ENCODE measurements around the gene ALG9. TPM values are rescaled to one million over a fixed set of nuclear protein-coding genes. Genes with fewer than 3 reads are reported as not detected.
"Not testable (repeated sequence)": the region's sequence is repeated elsewhere in the genome, so short reads cannot be mapped to it uniquely, and the experiment has no call there.

Gene ALG9
- total RNA-seq, 1 experiment from 2014 or later = 19.7 TPM

DNA sequence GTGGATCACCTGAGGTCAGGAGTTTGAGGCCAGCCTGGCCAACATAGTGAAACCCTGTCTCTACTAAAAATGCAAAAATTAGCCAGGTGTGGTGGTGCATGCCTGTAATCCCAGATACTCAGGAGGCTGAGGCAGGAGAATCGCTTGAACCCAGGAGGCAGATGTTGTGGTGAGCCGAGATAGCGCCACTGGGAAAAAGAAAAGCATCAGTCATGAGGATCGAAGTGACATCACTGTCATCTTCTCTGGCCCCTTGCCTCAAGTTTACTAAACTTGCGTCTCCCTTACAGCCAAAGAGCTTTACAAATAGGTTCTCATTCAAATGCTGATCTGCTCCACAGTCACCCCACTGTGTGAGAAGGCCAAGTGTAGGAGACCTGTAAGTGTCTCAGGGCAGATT is 100.2 kb downstream of the ALG9 start:
- H3K27ac Mint-ChIP-seq; H3K4me3 Mint-ChIP-seq; H3K36me3 Mint-ChIP-seq; H3K9me3 Mint-ChIP-seq; POLR2A ChIA-PET; H3K27me3 Mint-ChIP-seq (ENCODE audit: low read depth): not testable (repeated sequence)
- CTCF ChIA-PET = interaction anchor here (1.0 to 1.2 kb wide), 3 partner anchors 62 to 169 kb away, joined by 3 to 4 read pairs (median 3); partner anchors contain the start of gene SIK2
- TF ChIP-seq ZNF121 (CRISPR knock-in tag; IDR thresholded peaks at IDR 0.05) = peak; percentile 58; the same call in 1 of the 2 replicates
- peaks cover 30% of the 10 kb centered on the region for H3K4me1 Mint-ChIP-seq
- ATAC-seq (peak; percentile 50), DNase-seq (ENCODE audit: low spot score) (peak; percentile 14)

DNA sequence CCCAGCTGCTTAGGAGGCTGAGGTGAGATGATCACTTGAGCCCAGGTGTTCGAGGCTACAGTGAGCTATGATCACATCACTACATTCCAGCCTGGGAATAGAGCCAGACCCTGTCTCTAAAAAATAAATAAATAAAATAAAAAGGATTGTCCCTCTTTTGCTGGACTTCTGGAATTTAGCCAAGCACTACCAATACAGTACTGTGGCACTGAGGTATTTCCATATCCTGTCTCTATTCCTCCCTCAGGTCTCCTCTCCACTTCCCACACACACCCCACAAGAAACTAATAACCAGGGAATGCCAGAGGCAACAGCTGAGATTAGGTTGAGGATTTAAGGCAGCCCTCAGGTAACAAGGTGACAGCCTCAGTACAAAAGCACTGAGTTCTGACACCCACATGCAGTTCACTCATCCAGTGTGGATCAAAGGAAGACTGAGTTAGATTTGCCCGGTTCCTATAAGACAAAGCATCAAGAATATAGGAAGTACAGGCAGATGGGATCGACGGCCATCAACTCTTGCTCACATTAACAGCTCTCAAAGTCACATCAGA is 100.7 kb downstream of the ALG9 start:
- ATAC-seq = no peak
- H3K27ac Mint-ChIP-seq = no peak overlapping the region

DNA sequence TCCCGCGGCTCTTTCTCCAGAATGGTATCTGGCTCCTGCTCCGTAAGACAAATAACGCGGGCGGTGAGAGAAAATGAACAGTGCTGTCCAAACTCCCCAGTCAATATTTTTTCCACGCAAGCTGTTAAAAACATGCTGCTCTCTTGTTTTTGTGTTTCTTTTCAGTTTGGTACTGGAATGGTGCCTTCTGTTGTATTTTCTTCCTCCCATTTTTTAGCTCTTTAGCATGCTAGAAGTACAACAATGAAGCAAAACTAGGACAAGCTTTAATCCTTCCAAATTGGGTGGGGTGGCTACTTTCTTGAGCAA is 104.6 kb downstream of the ALG9 start:
- TF ChIP-seq, protein P1, sequence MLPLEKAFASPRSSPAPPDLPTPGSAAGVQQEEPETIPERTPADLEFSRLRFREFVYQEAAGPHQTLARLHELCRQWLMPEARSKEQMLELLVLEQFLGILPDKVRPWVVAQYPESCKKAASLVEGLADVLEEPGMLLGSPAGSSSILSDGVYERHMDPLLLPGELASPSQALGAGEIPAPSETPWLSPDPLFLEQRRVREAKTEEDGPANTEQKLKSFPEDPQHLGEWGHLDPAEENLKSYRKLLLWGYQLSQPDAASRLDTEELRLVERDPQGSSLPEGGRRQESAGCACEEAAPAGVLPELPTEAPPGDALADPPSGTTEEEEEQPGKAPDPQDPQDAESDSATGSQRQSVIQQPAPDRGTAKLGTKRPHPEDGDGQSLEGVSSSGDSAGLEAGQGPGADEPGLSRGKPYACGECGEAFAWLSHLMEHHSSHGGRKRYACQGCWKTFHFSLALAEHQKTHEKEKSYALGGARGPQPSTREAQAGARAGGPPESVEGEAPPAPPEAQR (CRISPR knock-in tag; IDR thresholded peaks at IDR 0.05) = no peak
- TF ChIP-seq, protein P2, sequence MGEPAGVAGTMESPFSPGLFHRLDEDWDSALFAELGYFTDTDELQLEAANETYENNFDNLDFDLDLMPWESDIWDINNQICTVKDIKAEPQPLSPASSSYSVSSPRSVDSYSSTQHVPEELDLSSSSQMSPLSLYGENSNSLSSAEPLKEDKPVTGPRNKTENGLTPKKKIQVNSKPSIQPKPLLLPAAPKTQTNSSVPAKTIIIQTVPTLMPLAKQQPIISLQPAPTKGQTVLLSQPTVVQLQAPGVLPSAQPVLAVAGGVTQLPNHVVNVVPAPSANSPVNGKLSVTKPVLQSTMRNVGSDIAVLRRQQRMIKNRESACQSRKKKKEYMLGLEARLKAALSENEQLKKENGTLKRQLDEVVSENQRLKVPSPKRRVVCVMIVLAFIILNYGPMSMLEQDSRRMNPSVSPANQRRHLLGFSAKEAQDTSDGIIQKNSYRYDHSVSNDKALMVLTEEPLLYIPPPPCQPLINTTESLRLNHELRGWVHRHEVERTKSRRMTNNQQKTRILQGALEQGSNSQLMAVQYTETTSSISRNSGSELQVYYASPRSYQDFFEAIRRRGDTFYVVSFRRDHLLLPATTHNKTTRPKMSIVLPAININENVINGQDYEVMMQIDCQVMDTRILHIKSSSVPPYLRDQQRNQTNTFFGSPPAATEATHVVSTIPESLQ (CRISPR knock-in tag; IDR thresholded peaks at IDR 0.05) = no peak
- TF ChIP-seq, protein P3, sequence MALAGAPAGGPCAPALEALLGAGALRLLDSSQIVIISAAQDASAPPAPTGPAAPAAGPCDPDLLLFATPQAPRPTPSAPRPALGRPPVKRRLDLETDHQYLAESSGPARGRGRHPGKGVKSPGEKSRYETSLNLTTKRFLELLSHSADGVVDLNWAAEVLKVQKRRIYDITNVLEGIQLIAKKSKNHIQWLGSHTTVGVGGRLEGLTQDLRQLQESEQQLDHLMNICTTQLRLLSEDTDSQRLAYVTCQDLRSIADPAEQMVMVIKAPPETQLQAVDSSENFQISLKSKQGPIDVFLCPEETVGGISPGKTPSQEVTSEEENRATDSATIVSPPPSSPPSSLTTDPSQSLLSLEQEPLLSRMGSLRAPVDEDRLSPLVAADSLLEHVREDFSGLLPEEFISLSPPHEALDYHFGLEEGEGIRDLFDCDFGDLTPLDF (CRISPR knock-in tag; IDR thresholded peaks at IDR 0.05) = no peak
- no peak for TF ChIP-seq ZNF121 (CRISPR knock-in tag; IDR thresholded peaks at IDR 0.05)
- TF ChIP-seq, protein P4, sequence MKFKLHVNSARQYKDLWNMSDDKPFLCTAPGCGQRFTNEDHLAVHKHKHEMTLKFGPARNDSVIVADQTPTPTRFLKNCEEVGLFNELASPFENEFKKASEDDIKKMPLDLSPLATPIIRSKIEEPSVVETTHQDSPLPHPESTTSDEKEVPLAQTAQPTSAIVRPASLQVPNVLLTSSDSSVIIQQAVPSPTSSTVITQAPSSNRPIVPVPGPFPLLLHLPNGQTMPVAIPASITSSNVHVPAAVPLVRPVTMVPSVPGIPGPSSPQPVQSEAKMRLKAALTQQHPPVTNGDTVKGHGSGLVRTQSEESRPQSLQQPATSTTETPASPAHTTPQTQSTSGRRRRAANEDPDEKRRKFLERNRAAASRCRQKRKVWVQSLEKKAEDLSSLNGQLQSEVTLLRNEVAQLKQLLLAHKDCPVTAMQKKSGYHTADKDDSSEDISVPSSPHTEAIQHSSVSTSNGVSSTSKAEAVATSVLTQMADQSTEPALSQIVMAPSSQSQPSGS (CRISPR knock-in tag; IDR thresholded peaks at IDR 0.05; ENCODE audit: borderline replicate concordance, low read depth) = no peak
- TF ChIP-seq, protein P5, sequence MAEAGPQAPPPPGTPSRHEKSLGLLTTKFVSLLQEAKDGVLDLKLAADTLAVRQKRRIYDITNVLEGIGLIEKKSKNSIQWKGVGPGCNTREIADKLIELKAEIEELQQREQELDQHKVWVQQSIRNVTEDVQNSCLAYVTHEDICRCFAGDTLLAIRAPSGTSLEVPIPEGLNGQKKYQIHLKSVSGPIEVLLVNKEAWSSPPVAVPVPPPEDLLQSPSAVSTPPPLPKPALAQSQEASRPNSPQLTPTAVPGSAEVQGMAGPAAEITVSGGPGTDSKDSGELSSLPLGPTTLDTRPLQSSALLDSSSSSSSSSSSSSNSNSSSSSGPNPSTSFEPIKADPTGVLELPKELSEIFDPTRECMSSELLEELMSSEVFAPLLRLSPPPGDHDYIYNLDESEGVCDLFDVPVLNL (CRISPR knock-in tag; IDR thresholded peaks at IDR 0.05; ENCODE audit: borderline replicate concordance, low read depth) = no peak
- TF ChIP-seq, protein P6, sequence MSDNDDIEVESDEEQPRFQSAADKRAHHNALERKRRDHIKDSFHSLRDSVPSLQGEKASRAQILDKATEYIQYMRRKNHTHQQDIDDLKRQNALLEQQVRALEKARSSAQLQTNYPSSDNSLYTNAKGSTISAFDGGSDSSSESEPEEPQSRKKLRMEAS (CRISPR knock-in tag; IDR thresholded peaks at IDR 0.05) = no peak
- TF ChIP-seq, protein P7, sequence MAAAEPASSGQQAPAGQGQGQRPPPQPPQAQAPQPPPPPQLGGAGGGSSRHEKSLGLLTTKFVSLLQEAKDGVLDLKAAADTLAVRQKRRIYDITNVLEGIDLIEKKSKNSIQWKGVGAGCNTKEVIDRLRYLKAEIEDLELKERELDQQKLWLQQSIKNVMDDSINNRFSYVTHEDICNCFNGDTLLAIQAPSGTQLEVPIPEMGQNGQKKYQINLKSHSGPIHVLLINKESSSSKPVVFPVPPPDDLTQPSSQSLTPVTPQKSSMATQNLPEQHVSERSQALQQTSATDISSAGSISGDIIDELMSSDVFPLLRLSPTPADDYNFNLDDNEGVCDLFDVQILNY (CRISPR knock-in tag; IDR thresholded peaks at IDR 0.05) = 0 out of 2 replicates have a peak, but pooled peaks have one; percentile 2
- DNase-seq (ENCODE audit: low spot score) (no peak), ATAC-seq (no peak)
- CTCF ChIA-PET = interaction anchor here (0.8 to 2.2 kb wide), 10 partner anchors 10 to 312 kb away, joined by 3 to 18 read pairs (median 4); partner anchors contain the start of gene ALG9
- H3K27me3 Mint-ChIP-seq (ENCODE audit: low read depth) = no peaks in the 10 kb centered on the region
- peak overlapping the region; percentile 87 for H3K4me3 Mint-ChIP-seq
- POLR2A ChIA-PET = interaction anchor here (0.9 to 1.4 kb wide), 9 partner anchors 10 to 227 kb away, joined by 3 to 6 read pairs (median 4); partner anchors contain the start of gene ALG9
- H3K9me3 Mint-ChIP-seq = no peaks in the 10 kb centered on the region
- H3K27ac Mint-ChIP-seq = peak overlapping the region; percentile 98
- H3K4me1 Mint-ChIP-seq = peaks cover 50% of the 10 kb centered on the region
- H3K36me3 Mint-ChIP-seq = peaks cover 28% of the 10 kb centered on the region

More for the DNA sequence above, 100.7 kb downstream of the ALG9 start:
- ChIA-PET POLR2A (no interaction called here), CTCF (interaction anchor here (1.0 to 1.2 kb wide), 3 partner anchors 63 to 168 kb away, joined by 3 to 4 read pairs (median 3); partner anchors contain the start of gene SIK2)
- no peaks in the 10 kb centered on the region for H3K36me3 Mint-ChIP-seq
- H3K9me3 Mint-ChIP-seq = no peaks in the 10 kb centered on the region
- no peaks in the 10 kb centered on the region; the same call in 1 of the 2 replicates for H3K27me3 Mint-ChIP-seq (ENCODE audit: low read depth)
- H3K4me1 Mint-ChIP-seq = peaks cover 30% of the 10 kb centered on the region
- no peak overlapping the region for H3K4me3 Mint-ChIP-seq
- TF ChIP-seq EMX1 (CRISPR knock-in tag; IDR thresholded peaks at IDR 0.05) = no peak
- no peak for DNase-seq (ENCODE audit: low spot score)

Data from WTC11 (cell line).